Kidney tubule cell (primary cell): Measurements from ENCODE around the gene S100A11.
"Not testable (repeated sequence)": the region's sequence is repeated elsewhere in the genome, so short reads cannot be mapped to it uniquely, and the experiment has no call there.

ENCODE experiments used
- DNase-seq: peaks from one replicate; pipeline ENCODE4 v3.0.0-alpha.2; 2018; ENCODE audit warnings: low spot score

Gene S100A11

GRCh38 chr1:152036267-152037216, at the start of gene S100A11:
TSS of gene S100A11 (minus strand) at chr1:152037004. CDS start at chr1:152036915, 89 bp downstream.
- DNase-seq, result peak; percentile 89

GRCh38 chr1:152084853-152085252, 48.0 kb upstream of the S100A11 start:
- no peak for DNase-seq

- DNase-seq, result not testable (repeated sequence)
Measured at GRCh38 chr1:152081026-152081425, 44.2 kb upstream of the S100A11 start.

GRCh38 chr1:152080494-152080893, 43.7 kb upstream of the S100A11 start:
- DNase-seq, result not testable (repeated sequence)

GRCh38 chr1:152078831-152079441, 42.1 kb upstream of the S100A11 start:
- DNase-seq, result no peak

- no peak for DNase-seq
Measured at GRCh38 chr1:152072311-152072710, 35.5 kb upstream of the S100A11 start.

- no peak for DNase-seq
Measured at GRCh38 chr1:152071123-152071522, 34.3 kb upstream of the S100A11 start.

GRCh38 chr1:152067929-152068328, 31.1 kb upstream of the S100A11 start:
- no peak for DNase-seq

DNA sequence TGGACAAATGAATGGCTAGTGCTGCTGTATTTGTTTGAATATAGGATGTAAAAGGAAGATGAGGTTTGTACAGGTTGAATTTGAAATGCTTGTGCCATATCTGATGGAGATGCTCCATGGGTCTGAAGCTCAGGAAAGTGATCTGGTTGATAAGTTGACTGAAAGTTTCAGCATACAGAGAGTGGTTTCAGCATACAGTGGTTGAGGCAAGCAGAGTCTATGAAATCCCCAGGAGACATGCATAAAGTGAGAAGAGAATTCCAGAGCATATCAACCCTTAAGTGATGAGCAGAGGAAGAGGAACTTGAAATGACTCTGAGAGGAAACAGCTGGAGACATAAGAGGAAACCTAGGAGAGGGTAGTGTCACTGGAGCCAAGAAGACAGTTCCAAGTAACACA, 30.3 kb upstream of the S100A11 start:
- no peak for DNase-seq

- no peak for DNase-seq
Measured at GRCh38 chr1:152061952-152062351, 25.1 kb upstream of the S100A11 start.

- no peak for DNase-seq
Measured at GRCh38 chr1:152053375-152053774, 16.6 kb upstream of the S100A11 start.

DNA sequence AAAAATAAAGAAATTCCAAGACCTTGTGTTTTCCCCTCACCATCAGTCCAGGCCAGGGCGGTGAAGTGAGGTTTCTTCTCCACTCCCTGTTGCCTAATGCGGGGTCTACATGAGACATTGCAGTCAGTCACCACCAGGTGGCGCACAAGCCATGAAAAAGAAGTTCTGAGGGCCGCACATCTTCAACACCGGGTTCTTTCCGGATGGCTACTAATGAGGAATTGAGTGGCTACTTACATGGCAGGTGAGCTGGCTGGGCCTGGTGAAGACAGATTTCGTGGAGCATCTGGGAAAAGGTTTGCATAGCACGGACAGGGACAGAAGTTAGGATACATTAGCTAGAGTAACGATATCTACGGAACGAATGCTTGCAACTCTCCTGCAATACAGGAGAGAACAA, 15.8 kb upstream of the S100A11 start:
- peak; percentile 88 for DNase-seq

DNA sequence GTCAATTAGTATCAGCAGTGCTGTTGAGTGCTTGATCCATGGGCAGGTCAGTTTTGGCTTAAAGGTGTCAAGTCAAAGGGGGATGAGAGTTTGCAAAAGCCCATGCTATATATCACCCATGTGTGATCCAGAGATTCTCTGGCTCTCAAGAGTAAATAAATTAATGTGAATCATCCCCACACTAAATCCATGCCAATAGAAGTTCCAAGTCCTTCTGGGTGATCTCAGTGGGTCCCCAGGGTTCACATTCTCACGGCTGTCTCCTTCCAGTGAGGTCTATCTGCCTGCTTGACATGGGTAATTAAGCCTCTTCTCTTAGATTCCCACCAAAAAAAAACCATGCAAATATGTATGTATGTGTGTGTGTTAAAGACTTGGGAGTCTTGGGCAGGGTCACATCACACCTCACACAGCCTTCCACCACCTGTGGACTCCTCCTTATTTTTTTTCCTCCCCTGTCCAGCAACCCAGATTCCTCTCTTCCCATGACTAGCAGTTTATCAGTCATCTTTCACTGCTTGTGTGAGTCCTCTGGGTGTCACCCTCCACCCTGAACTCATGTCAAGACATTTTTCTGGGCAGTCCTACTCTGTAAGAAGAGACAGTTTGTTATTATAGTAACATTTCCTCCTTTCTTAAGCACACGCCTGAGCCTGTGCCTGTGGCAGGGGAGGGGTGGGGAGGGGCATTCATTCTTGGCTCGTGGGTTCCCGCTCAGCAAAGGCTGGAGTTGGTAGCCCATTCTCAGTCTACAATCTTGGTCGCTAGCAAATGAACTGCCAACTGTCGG, 14.3 kb upstream of the S100A11 start:
- peak; percentile 69 for DNase-seq

DNA sequence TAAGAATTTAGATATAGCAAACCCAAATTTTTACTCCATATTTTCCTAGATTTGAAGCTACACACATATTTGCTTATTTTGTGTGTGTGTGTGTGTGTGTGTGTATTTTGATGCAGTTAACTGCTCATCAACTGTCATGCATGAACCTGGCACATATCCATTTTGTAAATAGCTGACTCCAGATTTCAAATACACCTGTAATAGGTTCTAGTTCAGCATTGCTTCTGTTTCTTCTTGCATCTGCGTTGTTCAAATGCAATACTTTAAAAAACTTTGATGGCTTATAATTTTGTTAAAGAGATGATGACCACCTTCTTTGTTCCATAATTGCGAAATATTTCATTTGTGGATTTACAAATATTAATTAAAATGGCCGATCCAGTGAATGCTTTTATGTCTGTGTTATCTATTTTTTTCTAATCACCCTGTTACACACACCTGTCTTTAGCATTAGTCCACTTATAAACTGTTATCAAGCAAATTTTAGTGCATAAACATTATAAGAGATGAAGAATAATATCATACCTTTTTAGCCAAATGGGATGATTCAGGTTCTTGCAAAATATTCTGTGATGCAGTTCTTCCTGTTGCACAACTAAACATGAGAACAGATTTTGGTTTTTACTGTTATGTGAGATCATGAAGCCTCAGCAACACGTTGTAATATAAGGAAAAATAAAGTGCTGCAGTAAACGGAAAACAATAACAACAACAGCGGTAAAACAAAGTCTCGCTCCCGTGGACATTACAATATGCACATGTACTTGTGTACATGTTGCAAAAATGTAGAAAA, 12.7 kb upstream of the S100A11 start:
- no peak for DNase-seq

GRCh38 chr1:152048416-152049009, 11.7 kb upstream of the S100A11 start:
- DNase-seq, result peak; percentile 98

GRCh38 chr1:152047730-152048415, 11.1 kb upstream of the S100A11 start:
- peak; percentile 99 for DNase-seq

DNA sequence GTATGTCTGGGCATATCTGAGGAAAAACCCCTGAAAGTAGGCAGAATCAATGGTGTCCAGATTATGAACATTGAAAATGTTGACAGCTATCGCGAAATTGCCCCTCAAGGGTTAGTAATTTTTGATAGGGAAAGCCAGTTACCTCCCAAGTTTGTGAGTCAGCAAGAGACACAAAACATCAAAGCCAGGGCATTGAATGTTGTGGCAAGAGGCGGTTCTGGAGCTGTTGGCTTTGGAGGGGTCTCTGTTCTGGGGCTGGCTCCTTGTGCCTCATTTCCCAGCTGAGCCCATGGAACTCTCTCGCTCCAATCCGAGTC, 10.6 kb upstream of the S100A11 start:
- DNase-seq, result no peak

- no peak for DNase-seq
Measured at GRCh38 chr1:152044386-152044785, 7.6 kb upstream of the S100A11 start.

DNA sequence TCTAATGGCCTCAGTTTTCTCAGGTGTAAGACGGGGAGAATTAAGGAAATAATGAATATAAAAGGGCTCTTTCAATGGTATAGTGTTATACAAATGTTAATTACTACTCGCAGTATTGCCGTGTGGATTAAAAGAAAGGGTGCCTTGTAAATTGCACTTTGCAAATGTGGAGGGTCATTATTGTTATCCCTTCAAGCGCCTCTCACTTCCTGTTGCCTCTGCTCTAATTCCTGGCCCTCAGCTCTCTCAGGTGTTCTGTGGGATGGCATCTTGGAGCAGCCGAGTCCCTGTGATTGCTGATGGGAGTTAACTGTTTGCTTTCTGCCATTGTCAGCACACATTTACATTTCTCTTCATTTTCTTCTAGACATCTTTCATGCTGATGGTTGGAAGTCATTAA, 7.1 kb upstream of the S100A11 start:
- DNase-seq, result no peak

DNA sequence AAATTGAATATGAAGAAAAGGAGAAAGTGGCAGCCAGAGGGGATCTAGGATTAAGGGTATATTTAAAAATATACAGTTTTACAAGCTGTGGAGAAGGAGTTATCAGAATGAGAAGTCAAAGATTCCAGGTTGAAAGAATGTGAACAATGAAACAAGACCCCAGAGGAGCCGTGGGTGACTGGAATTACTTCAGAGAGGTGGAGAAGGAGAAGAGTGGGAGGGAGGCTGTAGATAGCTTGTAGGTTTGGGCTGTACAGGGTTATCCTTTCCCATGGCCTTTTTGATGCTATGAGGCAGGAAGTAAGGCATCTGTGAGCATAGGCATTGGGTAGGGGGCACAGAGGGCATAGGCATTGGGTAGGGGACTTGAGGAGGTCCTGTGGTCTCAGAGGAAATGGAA, 5.2 kb upstream of the S100A11 start:
- DNase-seq, result no peak

- DNase-seq, result no peak
Measured at GRCh38 chr1:152039886-152040285, 3.1 kb upstream of the S100A11 start.
